GM19397 (cell line): ENCODE measurements around the gene DGKI.

Experiments used
- ATAC-seq: cut with Tn5 transposase; IDR thresholded peaks from one replicate; pipeline ENCODE4 v1.9.1; 2021; ENCODE audit warnings: mild to moderate bottlenecking, moderate library complexity; ENCODE audit not compliant: unreplicated experiment

DGKI gene

GRCh38 chr7:137439829-137440825 is 406.6 kb downstream of the DGKI start:
- no peak for ATAC-seq

- no peak for ATAC-seq
Observed at GRCh38 chr7:137434946-137435345, 411.8 kb downstream of the DGKI start.

- no peak for ATAC-seq
Observed at GRCh38 chr7:137434530-137434929, 412.2 kb downstream of the DGKI start.

DNA sequence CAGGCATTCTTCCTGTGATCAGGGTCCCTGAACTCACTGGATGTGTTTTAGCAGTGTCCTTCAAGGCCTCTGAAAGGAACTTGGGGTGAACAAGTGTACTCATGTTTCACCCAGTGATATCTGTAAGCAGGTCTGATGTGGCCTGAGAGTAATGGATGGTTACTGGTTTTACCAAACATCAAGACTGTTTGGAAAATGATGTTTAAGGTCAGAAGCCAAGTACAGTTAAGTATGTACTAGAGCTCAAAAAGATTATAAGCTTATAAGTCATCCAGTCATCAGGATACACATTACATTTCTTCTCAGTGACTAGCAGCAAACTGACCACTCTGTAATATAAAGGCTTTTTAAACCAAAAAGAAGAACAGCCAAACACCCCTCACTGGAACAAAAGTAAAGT is 423.5 kb downstream of the DGKI start:
- ATAC-seq: no peak

- ATAC-seq: no peak
Observed at GRCh38 chr7:137421366-137421765, 425.4 kb downstream of the DGKI start.

- no peak for ATAC-seq
Observed at GRCh38 chr7:137418841-137419240, 427.9 kb downstream of the DGKI start.

- no peak for ATAC-seq
Observed at GRCh38 chr7:137417464-137417863, 429.3 kb downstream of the DGKI start.

DNA sequence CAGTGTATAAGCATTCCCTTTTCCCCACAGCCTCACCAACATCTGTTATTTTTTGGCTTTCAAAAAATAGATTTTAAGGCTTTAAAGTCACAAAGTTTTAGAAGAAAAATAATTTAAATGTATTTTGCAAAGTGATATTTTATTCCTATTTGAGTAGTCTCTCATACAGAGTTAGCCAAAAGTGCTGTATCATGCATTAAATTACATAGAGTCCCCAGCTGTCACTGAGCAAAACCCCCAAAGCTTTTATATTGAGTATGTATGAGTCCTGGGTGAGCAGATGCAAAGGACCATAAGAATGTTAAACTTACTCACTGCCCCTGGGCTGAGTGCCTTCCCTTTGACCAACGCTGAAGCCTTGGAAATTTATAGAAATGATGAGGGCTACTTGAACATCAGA is 432.9 kb downstream of the DGKI start:
- no peak for ATAC-seq

GRCh38 chr7:137411446-137411845 is 435.3 kb downstream of the DGKI start:
- ATAC-seq: no peak

DNA sequence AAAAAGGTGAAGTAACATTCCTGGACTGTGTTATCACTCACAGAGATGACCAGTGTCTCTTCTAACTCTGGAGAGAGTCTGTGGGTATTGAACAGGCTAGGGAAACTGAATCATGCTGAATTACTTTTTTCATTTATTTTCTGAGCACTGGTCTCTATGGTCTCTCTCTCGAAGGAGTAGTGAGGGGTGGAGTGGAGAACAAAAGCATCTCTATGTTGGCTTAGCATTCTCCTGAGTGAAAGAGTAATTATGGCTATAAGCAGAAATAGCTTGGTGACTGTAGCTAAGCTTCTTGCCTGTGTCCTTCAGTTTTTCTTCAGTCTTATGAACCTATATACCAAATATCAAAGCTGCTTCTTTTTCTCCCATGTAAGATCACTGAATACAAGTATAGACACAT is 438.6 kb downstream of the DGKI start:
- ATAC-seq: no peak

- ATAC-seq: no peak
Observed at GRCh38 chr7:137407078-137407477, 439.7 kb downstream of the DGKI start.

DNA sequence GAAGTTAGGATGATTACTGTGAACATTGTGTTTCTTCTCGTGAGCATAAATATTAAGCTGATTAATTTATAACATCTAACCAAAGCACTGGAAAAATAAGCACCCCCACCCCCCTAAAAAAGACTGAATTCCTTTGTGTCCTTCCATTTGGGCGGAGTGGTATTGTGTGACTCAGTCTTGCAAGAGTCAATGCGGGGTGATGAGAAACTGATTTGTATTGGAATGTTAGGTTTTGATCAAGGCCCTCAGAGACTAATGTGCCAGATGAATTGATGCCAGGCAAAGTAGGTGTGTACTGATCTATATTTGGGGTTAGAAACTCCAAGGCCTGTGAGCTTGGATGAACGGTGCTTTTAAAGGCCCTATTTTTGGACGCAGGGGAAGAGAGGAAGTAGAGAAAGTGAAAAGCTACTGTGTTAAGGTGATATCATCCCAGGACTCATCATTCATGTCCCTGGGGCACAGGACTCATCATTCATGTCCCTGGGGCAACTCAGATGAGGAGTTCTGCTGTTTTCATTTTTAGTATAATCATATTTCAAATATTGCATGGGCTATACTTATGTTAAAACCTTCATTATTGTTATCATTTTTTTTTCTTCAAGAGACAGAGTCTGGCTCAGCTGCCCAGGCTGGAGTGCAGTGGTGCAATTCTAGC is 442.0 kb downstream of the DGKI start:
- ATAC-seq: no peak

GRCh38 chr7:137403353-137403695 is 443.4 kb downstream of the DGKI start:
- no peak for ATAC-seq

GRCh38 chr7:137402536-137403352 is 444.0 kb downstream of the DGKI start:
- ATAC-seq: no peak

GRCh38 chr7:137399827-137400823 is 446.6 kb downstream of the DGKI start:
- ATAC-seq: no peak

GRCh38 chr7:137396051-137396450 is 450.7 kb downstream of the DGKI start:
- ATAC-seq: no peak

- ATAC-seq: no peak
Observed at GRCh38 chr7:137395420-137395819, 451.4 kb downstream of the DGKI start.

DNA sequence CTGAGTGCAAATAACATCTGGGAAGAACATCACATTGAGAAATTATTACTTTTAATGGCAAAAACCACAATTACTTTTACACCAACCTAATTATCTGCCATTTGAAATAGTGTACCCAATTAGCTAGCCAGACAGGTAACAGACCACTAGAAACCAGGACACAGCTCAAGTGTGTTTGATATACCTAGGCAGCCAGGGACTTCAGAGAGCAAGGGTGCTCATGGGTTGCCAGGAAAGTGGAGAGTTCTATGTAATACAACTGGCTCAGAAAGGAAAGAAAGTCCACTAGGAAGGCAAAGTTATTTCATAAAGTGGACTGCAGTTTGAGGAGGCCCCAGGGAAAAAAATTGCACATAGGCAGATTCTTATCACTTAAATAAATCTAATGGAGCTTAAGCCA is 453.2 kb downstream of the DGKI start:
- ATAC-seq: no peak

DNA sequence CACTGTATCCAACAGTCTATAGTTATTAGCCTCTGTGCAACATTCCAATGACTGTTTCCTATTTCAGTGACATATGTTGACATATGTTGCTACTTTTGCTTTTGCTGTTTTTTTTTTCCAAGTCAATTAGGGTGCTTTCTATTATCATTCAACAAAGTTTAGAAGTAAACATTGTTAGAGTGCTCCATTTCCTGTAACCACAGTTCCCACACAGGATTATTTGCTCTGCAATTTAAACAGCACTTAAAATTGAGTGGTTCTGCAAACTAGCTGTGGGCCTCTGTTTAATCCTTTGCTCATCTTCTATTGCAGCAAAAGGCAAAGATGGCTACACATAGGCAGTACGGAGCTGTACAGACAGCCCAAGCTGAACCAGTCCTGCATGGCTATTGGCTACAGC is 456.7 kb downstream of the DGKI start:
- ATAC-seq: no peak

- ATAC-seq: no peak
Observed at GRCh38 chr7:137388916-137389315, 457.9 kb downstream of the DGKI start.
